NCI-H82 treated with DMSO at 0.1 percent for 48 hours (cell line): ENCODE results near the gene SKP2.
"Not testable (repeated sequence)": the region's sequence is repeated elsewhere in the genome, so short reads cannot be mapped to it uniquely, and the experiment has no call there.

Experiments
- DNase-seq: peaks from one replicate; lab custom pipeline; 2025; ENCODE audit not compliant: unreplicated experiment; lab: John Stamatoyannopoulos, UW

The SKP2 gene

DNA sequence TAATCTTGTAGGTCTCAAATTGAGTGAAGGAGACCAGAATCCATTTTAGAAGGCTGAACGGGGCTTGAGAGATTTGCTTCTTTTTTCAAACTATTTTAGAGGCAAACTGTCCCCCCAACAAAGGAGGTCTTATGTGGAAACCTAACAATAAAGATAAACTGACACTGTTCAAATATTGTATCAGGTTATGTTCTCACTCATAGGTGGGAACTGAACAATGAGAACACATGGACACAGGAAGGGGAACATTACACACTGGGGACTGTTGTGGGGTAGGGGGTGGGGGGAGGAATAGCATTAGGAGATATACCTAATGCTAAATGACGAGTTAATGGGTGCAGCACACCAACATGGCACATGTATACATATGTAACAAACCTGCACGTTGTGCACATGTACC is 46.9 kb downstream of the SKP2 start:
- DNase-seq, result not testable (repeated sequence)

- no peak for DNase-seq
Measured at GRCh38 chr5:36199620-36200019, 47.7 kb downstream of the SKP2 start.

- no peak for DNase-seq
Measured at GRCh38 chr5:36200513-36200912, 48.6 kb downstream of the SKP2 start.

GRCh38 chr5:36202521-36202961 is 50.6 kb downstream of the SKP2 start:
- peak; percentile 3 for DNase-seq

GRCh38 chr5:36205329-36205728 is 53.4 kb downstream of the SKP2 start:
- DNase-seq, result no peak

- no peak for DNase-seq
Measured at GRCh38 chr5:36206913-36207312, 55.0 kb downstream of the SKP2 start.

DNA sequence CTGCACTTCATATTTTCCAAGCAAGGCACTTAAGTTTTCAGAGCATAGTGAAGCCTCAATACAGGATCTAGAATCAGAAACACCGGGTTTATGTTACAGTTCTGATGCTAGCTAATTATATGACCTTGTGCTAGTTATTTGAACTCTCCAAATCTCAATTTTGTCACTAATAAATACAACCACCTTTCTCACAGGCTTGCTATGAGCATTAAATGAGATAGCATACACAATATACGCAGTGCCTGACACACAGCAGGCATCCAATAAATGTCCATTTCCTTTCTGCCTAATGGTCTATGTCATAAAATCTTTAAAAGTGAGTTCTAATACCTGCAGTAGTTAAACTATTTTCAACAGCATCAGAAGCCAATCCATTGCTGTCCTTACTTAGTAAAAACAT is 56.9 kb downstream of the SKP2 start:
- DNase-seq, result no peak

DNA sequence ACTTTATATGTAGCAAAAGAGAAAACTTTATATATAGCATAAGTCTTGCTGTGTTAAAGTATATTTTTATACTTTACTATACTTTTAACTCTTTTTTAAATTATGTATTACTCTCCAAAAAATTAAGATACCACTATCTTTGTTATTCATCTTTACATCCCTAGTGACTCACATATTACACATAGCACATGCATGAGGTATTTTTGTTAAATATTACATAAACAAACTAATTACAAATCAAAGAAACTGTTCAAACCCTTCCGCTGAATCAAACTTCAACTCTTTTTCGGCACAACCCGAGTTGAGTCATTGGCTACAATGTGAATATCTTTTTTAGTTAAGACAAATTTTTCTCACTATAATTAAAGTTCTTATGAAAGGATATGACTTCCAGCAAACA is 57.8 kb downstream of the SKP2 start:
- no peak for DNase-seq

DNA sequence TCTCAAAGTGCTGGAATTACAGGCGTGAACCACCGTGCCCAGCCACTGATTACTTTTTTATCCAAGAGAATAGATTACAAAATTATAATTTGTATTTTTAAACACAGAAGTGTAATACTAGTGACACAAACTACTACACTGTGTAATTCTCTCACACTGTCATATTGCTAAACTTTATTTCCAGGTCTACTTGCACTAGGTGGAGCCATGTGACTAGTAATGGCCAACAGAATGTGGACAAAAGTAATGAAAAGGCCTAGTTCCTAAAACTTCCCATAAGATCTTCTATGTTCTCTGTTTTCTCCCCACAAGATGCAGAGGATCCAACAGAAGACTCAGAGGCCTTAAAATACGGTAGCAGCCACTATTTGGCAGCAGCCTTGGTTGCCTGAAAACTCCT is 62.5 kb downstream of the SKP2 start:
- DNase-seq, result no peak

- DNase-seq, result no peak
Measured at GRCh38 chr5:36215910-36216309, 64.0 kb downstream of the SKP2 start.

- DNase-seq, result no peak
Measured at GRCh38 chr5:36217567-36217966, 65.7 kb downstream of the SKP2 start.

DNA sequence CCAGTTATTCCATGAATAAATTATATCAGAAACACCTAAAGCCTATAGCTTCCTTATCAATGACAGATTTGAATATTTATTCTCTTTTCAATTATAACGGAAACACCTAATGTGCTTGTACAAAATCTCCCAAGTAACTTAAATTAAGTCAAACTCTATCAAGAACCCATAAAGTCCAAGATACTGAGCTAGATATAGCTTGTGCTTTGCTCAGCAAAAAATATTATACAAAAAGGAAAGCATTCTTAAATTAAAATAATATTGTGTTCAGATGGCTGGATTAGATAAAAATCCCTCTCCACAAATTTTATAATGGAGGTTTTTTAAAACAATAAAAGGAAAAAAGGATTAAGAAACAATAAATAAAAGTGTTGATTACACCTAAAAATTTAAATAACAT is 66.1 kb downstream of the SKP2 start:
- no peak for DNase-seq

DNA sequence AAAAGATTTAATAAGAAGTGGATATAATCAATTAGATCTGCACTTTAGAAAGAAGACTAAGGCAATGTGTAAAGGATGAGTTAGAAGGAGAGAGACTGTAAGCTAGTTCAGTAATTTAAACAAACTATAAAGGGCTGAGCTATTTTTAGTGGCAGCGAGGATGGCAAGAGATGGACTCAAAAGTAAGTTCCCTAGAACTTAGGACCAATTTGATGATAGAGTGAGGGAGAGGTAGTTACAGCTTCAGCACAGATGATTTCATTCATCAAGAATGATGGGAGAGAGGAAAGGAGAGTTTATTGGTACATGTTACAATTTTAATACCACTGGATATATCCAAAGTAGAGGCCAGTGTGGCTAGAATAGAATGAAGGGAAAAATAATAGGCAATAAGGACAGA is 70.7 kb downstream of the SKP2 start:
- DNase-seq, result no peak

DNA sequence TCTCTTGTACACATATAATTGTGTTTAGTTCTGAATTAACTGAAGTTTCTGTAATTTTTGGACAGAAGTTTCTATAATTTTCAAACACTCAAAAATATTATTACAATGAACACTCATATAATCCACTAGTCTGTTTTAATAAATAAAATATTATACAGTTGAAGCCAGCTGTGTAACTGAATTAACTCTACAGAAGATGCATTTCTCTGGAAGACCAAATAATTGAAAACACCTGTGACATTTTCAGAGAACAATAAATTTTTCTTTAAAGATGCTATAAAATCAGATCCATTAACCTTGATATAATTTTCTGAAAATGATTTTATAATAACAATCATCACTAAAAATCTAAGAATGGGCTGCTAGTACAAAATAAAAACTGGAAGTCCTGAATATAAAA is 75.1 kb downstream of the SKP2 start:
- no peak for DNase-seq

DNA sequence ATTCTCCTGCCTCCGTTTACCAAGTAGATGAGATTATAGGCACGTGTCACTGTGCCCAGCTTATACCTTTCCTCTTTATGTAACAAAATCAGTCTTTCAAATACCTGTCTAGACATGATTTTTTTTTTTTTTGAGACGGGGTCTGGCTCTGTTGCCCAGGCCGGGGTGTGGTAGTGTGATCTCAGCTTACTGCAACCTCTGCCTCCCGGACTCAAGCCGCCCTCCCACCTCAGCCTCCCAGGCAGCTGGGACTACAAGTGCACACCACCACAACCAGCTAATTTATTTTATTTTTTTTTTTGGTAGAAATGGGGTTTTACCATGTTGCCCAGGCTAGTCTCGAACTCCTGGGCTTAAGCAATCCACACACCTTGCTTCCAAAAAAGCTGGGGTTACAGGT is 76.6 kb downstream of the SKP2 start:
- DNase-seq, result no peak

GRCh38 chr5:36230151-36230790 is 78.4 kb downstream of the SKP2 start:
- DNase-seq, result no peak

- no peak for DNase-seq
Measured at GRCh38 chr5:36232533-36232932, 80.6 kb downstream of the SKP2 start.
